WI38 (cell line): ENCODE data around the gene WASL.

Source experiments
- H3K4me3 ChIP-seq: 2 replicates; pipeline ENCODE4 v1.5.1; 2011; ENCODE audit warnings: low read depth, mild to moderate bottlenecking, control low read depth, low read length
- TF ChIP-seq, protein P1 (sequence below): IDR thresholded peaks from 2 replicates; pipeline ENCODE4 v1.5.1; 2012; ENCODE audit warnings: low read depth, mild to moderate bottlenecking, control low read depth, low read length

WASL gene

DNA sequence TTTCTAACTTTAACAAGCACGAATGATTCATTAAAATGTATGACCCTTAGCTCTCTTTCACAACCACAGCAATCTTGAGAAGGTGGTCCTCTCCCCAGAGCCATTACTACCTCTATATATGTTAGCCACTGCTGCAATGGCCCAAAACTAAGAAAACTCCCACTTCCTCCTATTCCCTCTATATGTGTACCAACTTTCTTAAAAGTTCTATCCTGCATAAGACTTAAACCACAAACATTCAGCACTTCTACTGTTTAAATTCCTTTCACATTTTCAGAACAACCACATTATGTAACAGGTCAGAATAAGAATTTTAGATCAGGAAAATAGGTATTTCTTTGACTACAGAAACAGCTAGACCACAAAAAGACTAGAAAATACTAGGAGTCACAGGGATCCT lies 36.2 kb downstream of the WASL start:
- H3K4me3 ChIP-seq, result no peak overlapping the region
- TF ChIP-seq, protein P1, sequence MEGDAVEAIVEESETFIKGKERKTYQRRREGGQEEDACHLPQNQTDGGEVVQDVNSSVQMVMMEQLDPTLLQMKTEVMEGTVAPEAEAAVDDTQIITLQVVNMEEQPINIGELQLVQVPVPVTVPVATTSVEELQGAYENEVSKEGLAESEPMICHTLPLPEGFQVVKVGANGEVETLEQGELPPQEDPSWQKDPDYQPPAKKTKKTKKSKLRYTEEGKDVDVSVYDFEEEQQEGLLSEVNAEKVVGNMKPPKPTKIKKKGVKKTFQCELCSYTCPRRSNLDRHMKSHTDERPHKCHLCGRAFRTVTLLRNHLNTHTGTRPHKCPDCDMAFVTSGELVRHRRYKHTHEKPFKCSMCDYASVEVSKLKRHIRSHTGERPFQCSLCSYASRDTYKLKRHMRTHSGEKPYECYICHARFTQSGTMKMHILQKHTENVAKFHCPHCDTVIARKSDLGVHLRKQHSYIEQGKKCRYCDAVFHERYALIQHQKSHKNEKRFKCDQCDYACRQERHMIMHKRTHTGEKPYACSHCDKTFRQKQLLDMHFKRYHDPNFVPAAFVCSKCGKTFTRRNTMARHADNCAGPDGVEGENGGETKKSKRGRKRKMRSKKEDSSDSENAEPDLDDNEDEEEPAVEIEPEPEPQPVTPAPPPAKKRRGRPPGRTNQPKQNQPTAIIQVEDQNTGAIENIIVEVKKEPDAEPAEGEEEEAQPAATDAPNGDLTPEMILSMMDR, result no peak

DNA sequence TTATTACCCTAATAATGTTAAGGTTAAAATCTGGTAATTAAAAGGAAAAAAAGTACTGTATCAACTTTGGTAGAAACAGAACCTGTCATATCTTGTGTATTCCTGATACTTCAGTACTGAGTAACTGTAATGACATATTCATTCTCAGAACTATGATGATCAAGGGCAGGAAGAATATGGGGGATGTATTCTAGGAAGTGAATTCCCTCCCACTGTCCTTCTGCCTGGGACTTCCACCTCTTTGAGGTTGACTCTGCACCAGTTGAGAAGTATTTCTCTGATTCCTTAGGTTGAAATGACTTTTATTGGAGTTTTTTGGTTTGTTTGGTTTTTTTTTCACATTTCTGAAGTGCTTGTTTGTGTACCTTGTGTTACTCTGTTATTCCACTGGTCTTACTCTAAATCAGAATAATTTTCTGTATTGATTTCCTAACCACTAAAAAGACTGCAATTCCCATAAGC lies 36.9 kb downstream of the WASL start:
- TF ChIP-seq, protein P1, result no peak
- H3K4me3 ChIP-seq, result no peak overlapping the region

DNA sequence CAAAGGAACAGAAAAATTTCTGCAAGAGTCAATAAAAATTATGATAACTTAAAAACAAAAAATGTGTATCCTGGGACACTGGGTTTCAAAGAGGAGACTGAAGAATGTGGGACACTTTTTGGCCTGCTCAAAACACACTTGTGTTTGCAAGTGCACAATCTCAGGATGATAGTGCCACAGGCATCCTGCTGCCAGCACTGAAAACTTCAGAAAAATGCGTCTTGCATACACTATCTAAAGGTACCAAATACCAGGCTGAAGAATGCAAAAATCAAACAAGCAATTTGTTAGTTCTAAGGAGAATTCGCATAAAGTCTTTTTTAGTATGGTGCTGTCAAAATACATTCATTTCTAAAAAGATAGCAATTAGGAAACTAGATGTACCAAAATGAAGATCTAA lies 38.1 kb downstream of the WASL start:
- TF ChIP-seq, protein P1, result no peak
- H3K4me3 ChIP-seq, result no peak overlapping the region

DNA sequence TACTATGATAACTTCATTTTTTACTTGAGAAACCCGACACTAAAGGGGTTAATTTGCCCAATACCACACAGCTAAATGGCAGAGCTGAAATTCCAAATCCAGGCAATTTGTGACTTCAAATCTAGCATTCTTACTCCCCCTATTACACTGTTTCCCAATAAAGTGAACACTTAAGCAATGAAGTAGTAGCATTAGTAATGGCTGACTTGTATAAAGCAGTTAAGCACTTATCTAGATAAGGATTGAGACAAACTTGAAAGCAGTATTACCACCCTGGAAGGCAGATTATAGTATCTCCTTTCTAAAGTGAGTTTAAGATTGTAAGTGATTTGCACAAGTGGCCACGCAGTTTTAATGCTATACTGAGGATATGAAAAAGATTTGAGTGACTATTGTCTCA lies 39.3 kb downstream of the WASL start:
- H3K4me3 ChIP-seq, result no peak overlapping the region
- TF ChIP-seq, protein P1, result no peak

DNA sequence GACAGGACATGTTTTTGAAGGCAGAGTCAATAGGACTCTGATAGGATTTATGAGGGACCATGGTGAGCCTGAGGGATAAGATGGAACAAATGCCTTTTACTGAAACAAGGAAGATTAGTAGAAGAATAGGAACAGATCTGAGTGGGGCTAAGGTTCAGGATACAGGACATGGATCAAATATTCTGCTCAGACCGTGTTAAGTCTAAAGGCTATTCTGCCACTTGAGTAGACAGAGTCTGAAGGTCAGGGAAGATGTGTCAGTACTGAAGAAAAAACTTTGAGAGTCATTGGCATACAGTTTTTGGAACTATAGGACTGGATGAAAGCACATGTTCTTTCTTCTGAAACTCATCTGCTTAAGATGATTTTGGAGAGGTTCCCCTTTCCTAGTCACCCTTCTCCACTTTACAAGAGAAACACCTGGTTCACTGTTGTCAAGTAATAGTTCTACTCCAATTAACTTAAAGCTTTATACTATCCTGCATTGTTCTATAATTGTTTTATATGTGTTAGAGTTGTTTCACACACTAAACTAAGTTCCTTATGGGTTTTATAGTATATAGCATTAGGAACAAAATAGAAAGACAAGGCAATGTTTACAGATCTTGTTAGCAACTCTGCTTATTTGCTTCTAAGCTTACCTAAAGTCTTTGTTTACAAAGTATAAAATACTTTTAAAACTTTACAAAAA lies 43.4 kb downstream of the WASL start:
- H3K4me3 ChIP-seq, result no peak overlapping the region
- TF ChIP-seq, protein P1, result no peak

DNA sequence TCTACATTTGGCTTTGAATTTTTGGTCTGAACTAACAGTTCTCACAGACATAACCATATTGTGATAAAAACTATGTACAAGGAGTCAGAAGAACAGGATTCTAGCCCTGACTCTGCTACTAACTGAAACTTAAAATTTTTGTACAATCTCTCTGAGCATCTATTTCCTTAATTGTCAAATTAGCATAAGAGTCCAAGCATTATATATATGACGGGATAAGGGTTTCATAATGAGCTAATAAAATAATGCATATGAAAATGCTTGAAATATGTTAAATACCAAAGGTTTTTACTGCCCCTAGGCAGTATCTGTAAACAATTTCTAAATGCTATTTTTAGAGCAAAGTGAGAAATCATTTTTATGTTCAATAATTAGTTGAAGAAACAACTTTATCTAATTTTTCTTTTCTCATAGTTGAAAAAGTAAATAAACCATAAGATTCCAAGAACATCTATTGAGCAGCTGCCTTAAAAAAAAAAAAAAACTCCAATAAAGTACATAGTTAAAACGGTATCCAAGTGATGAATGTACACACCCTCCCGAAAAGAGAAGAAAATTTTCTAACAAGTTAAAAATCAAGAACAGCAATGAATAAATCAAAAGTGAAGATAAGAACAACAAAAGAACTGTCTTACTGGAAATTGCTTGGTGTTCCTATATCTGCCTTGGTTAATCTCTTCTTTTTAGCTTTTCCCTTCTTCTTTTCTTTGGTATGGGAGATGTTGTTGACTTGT lies 52.7 kb downstream of the WASL start:
- TF ChIP-seq, protein P1, result no peak
- no peak overlapping the region for H3K4me3 ChIP-seq

DNA sequence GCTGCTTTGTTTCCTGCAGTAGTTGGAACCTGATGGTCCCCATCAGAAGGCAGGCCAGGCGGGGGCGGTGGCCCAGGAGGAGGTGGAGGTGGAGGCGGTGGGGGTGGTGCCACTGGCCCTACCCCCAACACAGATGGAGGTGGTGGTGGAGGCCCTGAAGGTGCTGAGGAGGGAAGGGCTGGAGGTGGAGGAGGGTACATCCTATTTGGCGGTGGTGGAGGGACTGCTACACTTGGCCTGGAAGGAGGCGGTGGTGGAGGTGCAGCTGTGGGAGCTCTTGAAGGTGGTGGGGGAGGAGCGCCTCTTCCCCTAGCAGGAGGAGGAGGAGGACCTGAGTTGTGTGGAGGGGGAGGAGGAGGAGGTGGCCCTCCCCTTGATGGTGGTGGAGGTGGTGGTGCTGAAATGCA lies 56.3 kb downstream of the WASL start:
- TF ChIP-seq, protein P1, result no peak
- H3K4me3 ChIP-seq, result no peak overlapping the region
